Measurements from ENCODE around the gene FARP2.

FARP2 gene

GRCh38 chr2:241509155-241509784 lies 153.2 kb downstream of the FARP2 start:
- ATAC-seq: no peak
- no peak for TF ChIP-seq ESRRG (CRISPR knock-in tag; IDR thresholded peaks at IDR 0.05)
- no peak for TF ChIP-seq RARB (CRISPR knock-in tag; IDR thresholded peaks at IDR 0.05)

DNA sequence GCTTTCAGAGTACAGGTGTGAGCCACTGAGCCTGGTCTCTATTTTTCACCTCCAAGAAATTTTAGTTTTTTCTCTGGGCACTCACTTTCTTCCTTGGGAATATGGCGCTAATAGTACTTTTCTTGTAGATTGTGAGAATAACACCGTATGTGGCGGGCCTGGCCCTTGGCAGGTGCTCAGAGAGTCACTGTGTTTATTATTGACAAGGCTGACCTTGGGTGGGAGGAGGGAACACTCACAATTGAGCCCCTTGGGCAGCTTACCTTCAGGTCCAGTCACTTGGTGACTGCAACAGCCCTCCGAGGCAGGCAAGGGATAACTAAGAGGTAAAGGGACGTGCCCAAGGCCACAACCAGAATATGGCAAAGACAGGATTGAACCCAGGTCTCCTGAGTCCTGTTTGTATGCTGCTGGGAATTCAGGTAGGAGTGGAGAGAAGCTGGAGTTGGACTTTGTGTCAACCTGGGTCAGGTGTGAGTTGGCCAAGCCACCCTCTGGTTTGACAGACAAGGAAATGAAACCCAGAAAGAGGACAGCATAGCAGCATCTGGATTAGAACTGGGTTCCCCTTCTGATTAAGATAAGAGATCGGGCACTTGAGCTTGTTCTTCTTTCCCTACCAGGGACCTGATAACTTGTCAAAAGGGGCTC lies 155.1 kb downstream of the FARP2 start:
- no peak for ATAC-seq
- no peak for TF ChIP-seq OSR1 (CRISPR knock-in tag; IDR thresholded peaks at IDR 0.05)
- TF ChIP-seq, protein P1, sequence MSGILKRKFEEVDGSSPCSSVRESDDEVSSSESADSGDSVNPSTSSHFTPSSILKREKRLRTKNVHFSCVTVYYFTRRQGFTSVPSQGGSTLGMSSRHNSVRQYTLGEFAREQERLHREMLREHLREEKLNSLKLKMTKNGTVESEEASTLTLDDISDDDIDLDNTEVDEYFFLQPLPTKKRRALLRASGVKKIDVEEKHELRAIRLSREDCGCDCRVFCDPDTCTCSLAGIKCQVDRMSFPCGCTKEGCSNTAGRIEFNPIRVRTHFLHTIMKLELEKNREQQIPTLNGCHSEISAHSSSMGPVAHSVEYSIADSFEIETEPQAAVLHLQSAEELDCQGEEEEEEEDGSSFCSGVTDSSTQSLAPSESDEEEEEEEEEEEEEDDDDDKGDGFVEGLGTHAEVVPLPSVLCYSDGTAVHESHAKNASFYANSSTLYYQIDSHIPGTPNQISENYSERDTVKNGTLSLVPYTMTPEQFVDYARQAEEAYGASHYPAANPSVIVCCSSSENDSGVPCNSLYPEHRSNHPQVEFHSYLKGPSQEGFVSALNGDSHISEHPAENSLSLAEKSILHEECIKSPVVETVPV (CRISPR knock-in tag; IDR thresholded peaks at IDR 0.05): no peak
- no peak for TF ChIP-seq RARB (CRISPR knock-in tag; IDR thresholded peaks at IDR 0.05)
- no peak for TF ChIP-seq ZNF565 (CRISPR knock-in tag; conservative IDR thresholded peaks at IDR 0.05; ENCODE audit: low read depth)
- TF ChIP-seq ISL1 (CRISPR knock-in tag; IDR thresholded peaks at IDR 0.05): no peak

DNA sequence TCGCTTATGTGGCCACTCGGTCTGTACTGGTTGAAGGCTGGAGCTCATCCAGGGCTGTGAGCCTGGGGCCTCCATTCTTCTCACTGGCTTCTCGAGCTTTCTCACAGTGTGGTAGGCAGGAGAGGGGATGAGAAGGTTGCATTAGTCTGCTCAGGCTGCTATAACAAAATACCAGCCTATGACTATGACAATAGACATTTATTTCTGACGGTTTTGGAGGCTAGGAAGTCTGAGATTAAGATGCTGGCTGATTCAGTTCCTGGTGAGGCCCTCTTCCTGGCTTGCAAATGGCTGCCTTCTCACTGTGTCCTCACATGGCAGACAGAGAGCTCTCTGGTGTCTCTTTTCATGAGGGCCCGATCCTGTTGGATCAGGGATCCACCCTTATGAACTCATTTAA lies 158.5 kb downstream of the FARP2 start:
- no peak for ATAC-seq
- TF ChIP-seq ZC3H10 (CRISPR knock-in tag; IDR thresholded peaks at IDR 0.05) (no peak), CSDC2 (CRISPR knock-in tag; IDR thresholded peaks at IDR 0.05) (no peak), SNAI2 (CRISPR knock-in tag; IDR thresholded peaks at IDR 0.05) (no peak), POU6F1 (CRISPR knock-in tag; IDR thresholded peaks at IDR 0.05; ENCODE audit: borderline replicate concordance, low read depth) (no peak), ZNF565 (CRISPR knock-in tag; conservative IDR thresholded peaks at IDR 0.05; ENCODE audit: low read depth) (no peak), TOX (CRISPR knock-in tag; IDR thresholded peaks at IDR 0.05; ENCODE audit: borderline replicate concordance) (no peak), ARNTL (CRISPR knock-in tag; IDR thresholded peaks at IDR 0.05; ENCODE audit: borderline replicate concordance, low read depth) (no peak), PATZ1 (CRISPR knock-in tag; IDR thresholded peaks at IDR 0.05; ENCODE audit: borderline replicate concordance) (no peak), ESRRG (CRISPR knock-in tag; IDR thresholded peaks at IDR 0.05) (no peak), OSR1 (CRISPR knock-in tag; IDR thresholded peaks at IDR 0.05) (no peak), RARB (CRISPR knock-in tag; IDR thresholded peaks at IDR 0.05) (no peak), ZNF70 (CRISPR knock-in tag; IDR thresholded peaks at IDR 0.05) (no peak), ZNF8 (CRISPR knock-in tag; IDR thresholded peaks at IDR 0.05) (no peak), ISL1 (CRISPR knock-in tag; IDR thresholded peaks at IDR 0.05) (no peak), ZFP30 (CRISPR knock-in tag; IDR thresholded peaks at IDR 0.05) (no peak), TCF4 (CRISPR knock-in tag; IDR thresholded peaks at IDR 0.05; ENCODE audit: borderline replicate concordance) (no peak), BACH2 (CRISPR knock-in tag; IDR thresholded peaks at IDR 0.05; ENCODE audit: borderline replicate concordance) (no peak), GLIS3 (CRISPR knock-in tag; IDR thresholded peaks at IDR 0.05) (no peak)
- TF ChIP-seq, protein P2, sequence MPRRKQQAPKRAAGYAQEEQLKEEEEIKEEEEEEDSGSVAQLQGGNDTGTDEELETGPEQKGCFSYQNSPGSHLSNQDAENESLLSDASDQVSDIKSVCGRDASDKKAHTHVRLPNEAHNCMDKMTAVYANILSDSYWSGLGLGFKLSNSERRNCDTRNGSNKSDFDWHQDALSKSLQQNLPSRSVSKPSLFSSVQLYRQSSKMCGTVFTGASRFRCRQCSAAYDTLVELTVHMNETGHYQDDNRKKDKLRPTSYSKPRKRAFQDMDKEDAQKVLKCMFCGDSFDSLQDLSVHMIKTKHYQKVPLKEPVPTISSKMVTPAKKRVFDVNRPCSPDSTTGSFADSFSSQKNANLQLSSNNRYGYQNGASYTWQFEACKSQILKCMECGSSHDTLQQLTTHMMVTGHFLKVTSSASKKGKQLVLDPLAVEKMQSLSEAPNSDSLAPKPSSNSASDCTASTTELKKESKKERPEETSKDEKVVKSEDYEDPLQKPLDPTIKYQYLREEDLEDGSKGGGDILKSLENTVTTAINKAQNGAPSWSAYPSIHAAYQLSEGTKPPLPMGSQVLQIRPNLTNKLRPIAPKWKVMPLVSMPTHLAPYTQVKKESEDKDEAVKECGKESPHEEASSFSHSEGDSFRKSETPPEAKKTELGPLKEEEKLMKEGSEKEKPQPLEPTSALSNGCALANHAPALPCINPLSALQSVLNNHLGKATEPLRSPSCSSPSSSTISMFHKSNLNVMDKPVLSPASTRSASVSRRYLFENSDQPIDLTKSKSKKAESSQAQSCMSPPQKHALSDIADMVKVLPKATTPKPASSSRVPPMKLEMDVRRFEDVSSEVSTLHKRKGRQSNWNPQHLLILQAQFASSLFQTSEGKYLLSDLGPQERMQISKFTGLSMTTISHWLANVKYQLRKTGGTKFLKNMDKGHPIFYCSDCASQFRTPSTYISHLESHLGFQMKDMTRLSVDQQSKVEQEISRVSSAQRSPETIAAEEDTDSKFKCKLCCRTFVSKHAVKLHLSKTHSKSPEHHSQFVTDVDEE (CRISPR knock-in tag; IDR thresholded peaks at IDR 0.05): no peak
- TF ChIP-seq, protein P3, sequence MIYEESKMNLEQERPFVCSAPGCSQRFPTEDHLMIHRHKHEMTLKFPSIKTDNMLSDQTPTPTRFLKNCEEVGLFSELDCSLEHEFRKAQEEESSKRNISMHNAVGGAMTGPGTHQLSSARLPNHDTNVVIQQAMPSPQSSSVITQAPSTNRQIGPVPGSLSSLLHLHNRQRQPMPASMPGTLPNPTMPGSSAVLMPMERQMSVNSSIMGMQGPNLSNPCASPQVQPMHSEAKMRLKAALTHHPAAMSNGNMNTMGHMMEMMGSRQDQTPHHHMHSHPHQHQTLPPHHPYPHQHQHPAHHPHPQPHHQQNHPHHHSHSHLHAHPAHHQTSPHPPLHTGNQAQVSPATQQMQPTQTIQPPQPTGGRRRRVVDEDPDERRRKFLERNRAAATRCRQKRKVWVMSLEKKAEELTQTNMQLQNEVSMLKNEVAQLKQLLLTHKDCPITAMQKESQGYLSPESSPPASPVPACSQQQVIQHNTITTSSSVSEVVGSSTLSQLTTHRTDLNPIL (CRISPR knock-in tag; IDR thresholded peaks at IDR 0.05; ENCODE audit: low read depth): no peak
